Medulla oblongata (tissue), 1 donor: ENCODE results near the gene ABCF3.

ENCODE experiments used
- DNase-seq: peaks from one replicate; pipeline ENCODE4 v3.0.0-alpha.2; 2015; ENCODE audit errors: extremely low spot score

Gene ABCF3

DNA sequence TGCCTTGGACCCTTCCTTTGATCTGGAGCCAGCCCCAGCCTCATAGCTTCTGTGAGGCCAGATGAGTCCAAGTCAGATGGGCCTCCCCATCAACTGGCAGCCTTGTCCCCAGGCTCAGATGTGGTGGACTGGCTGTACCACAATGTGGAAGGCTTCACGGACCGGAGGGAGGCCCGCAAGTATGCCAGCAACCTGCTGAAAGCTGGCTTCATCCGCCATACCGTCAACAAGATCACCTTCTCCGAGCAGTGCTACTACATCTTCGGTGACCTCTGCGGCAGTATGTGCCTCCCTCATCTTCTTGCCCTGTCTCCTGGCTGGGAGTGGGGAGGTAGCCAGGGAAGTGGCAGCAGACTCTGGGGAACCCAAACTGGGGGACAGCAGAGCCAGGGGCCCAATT is 18.2 kb upstream of the ABCF3 start:
- DNase-seq = no peak

- no peak for DNase-seq
Observed at GRCh38 chr3:184168363-184169120, 17.5 kb upstream of the ABCF3 start.

- no peak for DNase-seq
Observed at GRCh38 chr3:184169896-184170875, 15.8 kb upstream of the ABCF3 start.

DNA sequence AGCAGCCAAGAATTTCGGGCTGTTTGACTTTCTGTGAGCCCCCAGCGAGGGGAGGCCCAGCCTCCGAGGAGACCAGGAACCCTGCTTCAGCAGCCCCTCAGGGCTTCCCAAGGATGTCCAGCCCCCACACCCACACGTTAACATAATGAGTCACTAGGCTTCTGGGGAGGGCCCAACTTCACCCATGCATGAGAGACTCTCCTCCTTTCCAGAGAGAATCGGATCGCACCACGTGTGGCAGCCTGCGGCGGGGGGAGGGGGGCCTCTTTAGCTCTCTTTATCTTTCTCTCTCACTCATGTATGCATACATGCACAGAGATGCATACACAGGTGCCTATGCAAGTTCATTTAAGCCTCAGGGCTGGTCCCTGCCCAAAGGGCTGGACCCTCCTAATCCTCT is 14.4 kb upstream of the ABCF3 start:
- DNase-seq = no peak

GRCh38 chr3:184172681-184173373 is 13.2 kb upstream of the ABCF3 start:
- DNase-seq = no peak

GRCh38 chr3:184173374-184173722 is 12.7 kb upstream of the ABCF3 start:
- DNase-seq = no peak

DNA sequence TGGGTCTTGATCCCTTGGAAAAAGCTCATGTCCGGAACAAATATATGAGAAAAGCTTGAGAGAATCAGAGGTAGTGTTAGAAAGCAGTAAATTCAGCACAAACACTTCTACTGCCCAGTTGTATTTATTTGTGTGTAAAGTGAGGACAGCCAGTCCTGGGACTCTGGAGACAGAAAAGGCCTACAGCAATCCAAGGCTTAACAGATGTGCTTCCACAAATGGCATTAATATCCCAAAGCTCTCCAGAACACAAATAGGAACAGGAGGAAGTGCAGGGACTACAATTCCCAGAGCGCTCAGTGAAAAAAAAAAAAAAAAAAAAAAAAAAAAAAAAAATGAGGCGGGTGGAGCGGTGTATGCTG is 11.7 kb upstream of the ABCF3 start:
- no peak for DNase-seq

DNA sequence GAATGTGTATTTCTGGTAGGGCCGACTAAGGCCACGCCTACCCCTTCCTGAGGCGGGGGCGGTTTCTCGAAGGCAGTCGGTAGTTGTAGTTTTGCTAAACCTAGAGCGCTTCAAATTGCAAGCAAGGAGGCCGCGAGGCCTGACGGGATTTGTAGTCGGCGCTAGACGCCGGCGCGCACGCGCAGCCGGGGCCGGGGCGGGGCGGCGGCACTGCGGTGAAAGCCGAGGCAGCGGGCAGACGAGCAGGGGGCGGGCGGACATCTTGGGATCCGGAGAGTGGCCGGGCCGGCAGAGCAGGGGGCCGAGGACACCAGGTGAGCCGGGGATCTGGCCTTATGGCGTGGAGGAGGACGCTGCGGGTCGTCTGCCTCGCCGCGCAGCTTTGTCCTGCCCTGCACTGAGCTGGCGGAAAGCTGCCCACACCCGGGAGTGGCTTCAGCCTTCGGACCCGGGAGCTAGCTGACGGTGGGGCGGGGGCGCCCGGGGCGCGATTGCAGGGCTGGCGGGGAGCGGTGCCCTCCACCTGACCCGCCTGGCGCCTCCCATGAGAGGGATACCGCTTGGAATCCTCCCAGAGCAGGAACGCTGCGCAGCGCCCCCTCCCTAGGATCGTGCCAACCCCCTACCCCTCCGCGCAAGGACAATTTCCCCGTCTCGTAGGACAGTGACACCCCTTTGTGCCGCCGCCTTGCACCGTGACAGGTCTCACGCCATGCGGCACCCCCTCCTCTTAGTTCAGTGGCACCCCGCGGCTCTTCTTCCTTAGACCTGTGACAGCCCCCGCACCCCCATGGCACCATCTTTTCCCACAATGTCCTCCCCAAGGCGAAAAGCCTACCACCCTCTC is 11.1 kb upstream of the ABCF3 start, which contains the start of gene AP2M1:
AP2M1 (plus strand) TSS at position 210 of the 847 bp plus-strand sequence. CDS start 2,139 bp downstream, outside the sequence.
- peak; percentile 99 for DNase-seq

GRCh38 chr3:184175506-184175905 is 10.5 kb upstream of the ABCF3 start:
- DNase-seq = no peak

DNA sequence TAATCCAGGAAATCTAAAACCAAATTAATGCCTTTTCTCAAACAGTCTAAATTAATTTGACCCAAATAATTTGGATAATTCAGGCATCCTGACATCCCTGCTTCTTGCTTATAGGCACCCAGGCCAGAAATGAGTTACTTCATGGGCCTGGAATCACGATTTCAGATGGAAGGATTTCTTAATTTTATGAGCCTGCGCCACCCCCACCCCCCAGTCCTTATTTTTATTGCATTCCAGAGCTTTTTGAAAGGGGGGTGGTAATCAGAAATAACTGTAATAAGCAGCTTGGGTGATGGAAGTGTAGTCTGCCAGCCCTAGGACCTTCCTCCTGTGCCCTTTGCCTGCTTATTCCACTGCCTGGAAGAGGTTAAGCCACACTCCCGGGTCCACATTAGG is 10.0 kb upstream of the ABCF3 start:
- no peak for DNase-seq

GRCh38 chr3:184176377-184177330 is 9.3 kb upstream of the ABCF3 start:
- peak; percentile 55 for DNase-seq

DNA sequence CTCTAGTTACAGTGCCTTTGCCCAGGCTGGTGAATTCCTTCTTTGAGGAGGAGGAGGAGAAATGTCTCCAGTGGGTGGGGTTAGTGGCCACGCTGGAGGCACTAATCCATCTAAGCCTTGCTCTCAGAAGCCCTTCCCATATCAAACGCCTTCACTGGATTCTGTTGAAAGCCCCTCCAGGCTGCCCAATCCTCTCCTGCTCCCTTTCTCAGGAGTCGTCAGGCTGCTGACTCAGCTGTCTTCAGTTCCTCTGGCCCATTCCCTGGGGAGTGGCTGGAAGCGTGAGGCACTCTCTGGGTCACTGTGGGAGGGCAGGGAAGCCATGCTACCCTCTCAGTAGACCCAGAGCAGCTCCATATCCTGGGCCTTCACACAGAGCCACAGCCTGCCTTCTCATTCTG is 8.7 kb upstream of the ABCF3 start:
- no peak for DNase-seq

DNA sequence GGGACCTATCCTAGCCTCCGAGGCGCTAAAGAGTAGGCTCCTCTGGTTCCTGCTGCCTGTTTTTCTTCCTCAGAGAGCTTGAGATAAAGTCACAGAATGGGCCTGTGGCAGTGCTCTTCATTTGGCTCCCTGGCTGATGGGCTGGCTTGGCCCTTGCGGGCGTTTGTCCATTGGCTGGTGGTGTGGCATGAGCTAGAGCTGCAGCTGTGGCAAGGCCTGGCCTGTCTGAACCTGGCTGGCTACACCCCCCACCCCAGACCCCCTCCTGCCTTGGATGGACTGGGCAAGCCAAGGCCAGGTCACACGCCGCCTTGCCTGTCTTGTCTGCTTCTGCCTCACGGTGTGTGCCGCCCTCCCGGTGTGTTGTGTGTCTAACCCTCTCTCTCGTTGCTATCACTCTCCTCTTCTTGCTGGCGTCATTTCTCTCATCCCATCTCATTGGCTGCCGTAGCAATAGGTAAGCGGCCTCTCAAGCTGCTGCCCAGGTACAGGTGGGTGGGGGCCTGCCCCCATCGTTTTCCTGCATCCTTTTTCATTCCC is 8.2 kb upstream of the ABCF3 start:
- no peak for DNase-seq

DNA sequence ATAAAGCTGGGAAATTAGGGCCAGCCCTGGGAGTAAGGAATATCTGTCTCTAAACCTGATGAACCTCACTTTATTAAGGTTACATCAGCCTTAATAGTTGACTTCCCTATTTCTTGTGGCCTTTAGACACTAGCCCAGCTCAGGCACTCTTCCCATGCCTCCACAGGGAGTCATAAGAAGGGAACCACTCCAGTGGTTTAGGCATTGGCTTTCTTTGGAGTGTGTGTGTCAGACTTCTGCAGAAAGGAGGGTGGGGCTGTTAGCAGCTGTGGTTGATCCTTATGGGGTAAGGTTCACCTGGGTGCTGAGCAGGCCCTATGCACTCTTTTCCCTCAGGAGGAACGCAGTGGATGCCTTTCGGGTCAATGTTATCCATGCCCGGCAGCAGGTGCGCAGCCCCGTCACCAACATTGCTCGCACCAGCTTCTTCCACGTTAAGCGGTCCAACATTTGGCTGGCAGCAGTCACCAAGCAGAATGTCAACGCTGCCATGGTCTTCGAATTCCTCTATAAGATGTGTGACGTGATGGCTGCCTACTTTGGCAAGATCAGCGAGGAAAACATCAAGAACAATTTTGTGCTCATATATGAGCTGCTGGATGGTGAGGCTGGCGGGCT is 7.4 kb upstream of the ABCF3 start:
- DNase-seq = no peak

DNA sequence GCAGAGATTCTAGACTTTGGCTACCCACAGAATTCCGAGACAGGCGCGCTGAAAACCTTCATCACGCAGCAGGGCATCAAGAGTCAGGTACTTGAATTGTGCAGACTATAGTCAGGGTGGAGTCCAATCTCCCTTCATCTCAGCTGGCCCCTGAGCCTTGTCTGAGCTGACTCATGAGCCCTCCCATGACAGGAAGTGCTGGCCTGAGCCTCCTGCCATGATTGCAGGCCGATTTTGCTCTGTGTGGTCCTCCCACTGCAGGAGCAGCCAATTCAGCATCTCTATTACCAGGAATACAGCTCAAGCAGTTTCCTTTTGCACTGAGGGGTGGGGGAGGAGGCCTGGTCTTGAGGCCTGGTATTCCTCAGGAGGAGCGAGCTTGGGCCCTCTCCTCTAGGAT is 5.8 kb upstream of the ABCF3 start:
- DNase-seq = no peak

DNA sequence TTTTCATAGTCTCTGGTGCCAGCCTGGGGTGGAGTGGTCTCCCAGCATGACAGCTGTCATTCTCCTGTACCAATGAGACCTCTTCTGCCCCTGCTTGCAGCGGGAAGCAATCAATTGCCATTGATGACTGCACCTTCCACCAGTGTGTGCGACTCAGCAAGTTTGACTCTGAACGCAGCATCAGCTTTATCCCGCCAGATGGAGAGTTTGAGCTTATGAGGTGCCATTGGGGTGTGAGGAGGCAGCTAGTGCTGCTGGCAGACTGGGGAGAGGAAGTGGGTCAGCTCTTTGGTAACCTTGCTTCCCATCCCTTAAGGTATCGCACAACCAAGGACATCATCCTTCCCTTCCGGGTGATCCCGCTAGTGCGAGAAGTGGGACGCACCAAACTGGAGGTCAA is 4.4 kb upstream of the ABCF3 start:
- DNase-seq = no peak

DNA sequence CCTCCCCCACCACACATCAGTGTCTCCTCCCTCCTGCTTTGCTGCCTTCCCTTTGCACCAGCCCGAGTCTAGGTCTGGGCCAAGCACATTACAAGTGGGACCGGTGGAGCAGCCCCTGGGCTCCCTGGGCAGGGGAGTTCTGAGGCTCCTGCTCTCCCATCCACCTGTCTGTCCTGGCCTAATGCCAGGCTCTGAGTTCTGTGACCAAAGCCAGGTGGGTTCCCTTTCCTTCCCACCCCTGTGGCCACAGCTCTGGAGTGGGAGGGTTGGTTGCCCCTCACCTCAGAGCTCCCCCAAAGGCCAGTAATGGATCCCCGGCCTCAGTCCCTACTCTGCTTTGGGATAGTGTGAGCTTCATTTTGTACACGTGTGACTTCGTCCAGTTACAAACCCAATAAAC is 2.3 kb upstream of the ABCF3 start:
- DNase-seq = no peak

DNA sequence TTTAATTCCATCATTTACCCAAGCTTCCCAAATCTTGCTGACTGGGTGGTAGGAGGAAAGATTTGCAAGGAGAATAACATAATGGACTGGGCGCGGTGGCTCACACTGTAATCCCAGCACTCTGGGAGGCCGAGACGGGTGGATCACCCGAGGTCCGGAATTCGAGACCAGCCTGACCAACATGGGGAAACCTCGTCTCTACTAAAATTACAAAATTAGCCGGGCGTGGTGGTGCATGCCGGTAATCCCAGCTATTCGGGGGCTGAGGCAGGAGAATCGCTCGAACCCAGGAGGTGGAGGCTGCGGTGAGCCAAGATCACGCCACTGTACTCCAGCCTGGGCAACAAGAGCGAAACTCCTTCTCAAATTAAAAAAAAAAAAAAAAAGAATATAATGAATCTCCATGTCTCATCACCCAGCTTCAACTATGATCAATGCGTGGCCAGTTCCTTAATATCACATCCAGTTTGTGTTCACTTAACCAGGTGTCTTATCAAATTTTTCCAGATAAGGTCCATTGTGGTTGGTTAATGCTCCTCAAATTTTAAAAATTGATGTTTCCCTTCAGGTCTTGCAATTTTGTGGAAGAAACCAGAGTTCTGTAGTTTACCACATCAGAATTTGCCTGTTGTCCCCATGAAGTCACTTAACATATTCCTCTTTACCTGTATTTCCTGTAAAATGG is 1.3 kb upstream of the ABCF3 start:
- DNase-seq = no peak
